HEK293T (cell line): ENCODE results near the gene TAS2R10.

Experiments
- CTCF ChIA-PET: fragments of 350-600 bp; formaldehyde crosslinking; extraction: SDS; loops from one replicate; lab custom pipeline; 2021; ENCODE audit warnings: antibody characterized with exemption, inconsistent platforms; lab: Yijun Ruan, JAX
- POLR2A ChIA-PET: fragments of 350-600 bp; formaldehyde crosslinking; extraction: SDS; loops from one replicate; lab custom pipeline; 2020; ENCODE audit warnings: antibody characterized with exemption, inconsistent platforms; lab: Yijun Ruan, JAX
- DNase-seq: peaks from one replicate; pipeline ENCODE4 v3.0.0; 2012; ENCODE audit warnings: mixed read lengths; ENCODE audit errors: extremely low spot score
- ARNT ChIP-seq: fragments of 450-650 bp; IDR thresholded peaks from 2 replicates; pipeline ENCODE4 v1.6.1; 2017; ENCODE audit warnings: mild to moderate bottlenecking
- BHLHE40 ChIP-seq: fragments of 450-650 bp; IDR thresholded peaks from 2 replicates; pipeline ENCODE4 v1.6.1; 2016; ENCODE audit warnings: mild to moderate bottlenecking, moderate library complexity, borderline replicate concordance
- CTBP1 ChIP-seq: fragments of 450-650 bp; IDR thresholded peaks from 2 replicates; pipeline ENCODE4 v1.6.1; 2016; ENCODE audit warnings: borderline replicate concordance
- ELF4 ChIP-seq: fragments of 450-650 bp; IDR thresholded peaks from 2 replicates; pipeline ENCODE4 v1.6.1; 2017; ENCODE audit warnings: antibody characterized with exemption
- FOXA1 ChIP-seq: fragments of 450-650 bp; IDR thresholded peaks from 2 replicates; pipeline ENCODE4 v1.6.1; 2016; ENCODE audit warnings: mild to moderate bottlenecking
- FOXK2 ChIP-seq: fragments of 450-650 bp; IDR thresholded peaks from 2 replicates; pipeline ENCODE4 v1.6.1; 2016; ENCODE audit warnings: mild to moderate bottlenecking
- FOXM1 ChIP-seq: fragments of 450-650 bp; IDR thresholded peaks from 2 replicates; pipeline ENCODE4 v1.6.1; 2017; ENCODE audit warnings: mild to moderate bottlenecking, borderline replicate concordance
- HDGF ChIP-seq: fragments of 450-650 bp; IDR thresholded peaks from 2 replicates; pipeline ENCODE4 v1.6.1; 2017; ENCODE audit warnings: antibody characterized with exemption, borderline replicate concordance
- L3MBTL2 ChIP-seq: fragments of 450-650 bp; conservative IDR thresholded peaks from 2 replicates; pipeline ENCODE4 v1.6.1; 2016; ENCODE audit warnings: mild to moderate bottlenecking
- LEF1 ChIP-seq: fragments of 450-650 bp; IDR thresholded peaks from 2 replicates; pipeline ENCODE4 v1.6.1; 2017; ENCODE audit warnings: mild to moderate bottlenecking, borderline replicate concordance
- NFRKB ChIP-seq: fragments of 450-650 bp; IDR thresholded peaks from 2 replicates; pipeline ENCODE4 v1.6.1; 2016; ENCODE audit warnings: mild to moderate bottlenecking, moderate library complexity
- SP1 ChIP-seq: fragments of 450-650 bp; IDR thresholded peaks from 2 replicates; pipeline ENCODE4 v1.6.1; 2017
- SUZ12 ChIP-seq: fragments of 450-650 bp; IDR thresholded peaks from 2 replicates; pipeline ENCODE4 v1.6.1; 2016; ENCODE audit warnings: mild to moderate bottlenecking
- TARDBP ChIP-seq: fragments of 450-650 bp; IDR thresholded peaks from 2 replicates; pipeline ENCODE4 v1.6.1; 2016
- ZNF384 ChIP-seq: fragments of 450-650 bp; IDR thresholded peaks from 2 replicates; pipeline ENCODE4 v1.6.1; 2016
- TF ChIP-seq, protein P1 (sequence below): fragments of 450-650 bp; IDR thresholded peaks from 2 replicates; pipeline ENCODE4 v1.6.1; 2016

The TAS2R10 gene

DNA sequence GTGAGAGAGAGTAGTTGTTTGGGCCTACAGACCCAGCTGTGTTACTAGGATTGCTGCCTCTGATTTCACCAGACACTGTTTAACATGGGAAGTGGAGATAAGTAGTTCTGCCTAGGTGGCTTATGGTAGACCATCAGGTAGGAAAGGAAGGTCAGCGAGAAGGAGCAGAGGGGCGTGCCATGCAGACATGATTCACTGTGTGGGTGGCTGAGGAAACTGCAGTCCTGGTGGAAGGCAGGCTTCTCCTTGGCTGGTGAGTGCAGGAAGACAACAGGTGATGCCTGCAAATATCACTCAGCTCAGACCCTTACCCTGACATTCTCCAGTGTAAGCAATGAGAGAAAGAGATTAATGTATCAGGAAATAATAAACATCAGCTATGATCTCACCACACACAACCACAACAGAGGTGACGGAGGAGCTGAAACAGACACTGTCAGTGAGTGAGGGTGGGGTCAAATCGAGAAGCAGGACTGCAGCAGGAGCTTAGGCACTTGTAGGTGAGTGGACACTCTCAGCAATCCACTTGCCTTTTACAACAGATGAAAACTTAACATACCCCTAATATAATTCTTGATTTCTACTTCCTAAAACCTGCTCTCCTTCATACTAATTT lies 25.2 kb upstream of the TAS2R10 start:
- DNase-seq: no peak
- POLR2A ChIA-PET: no interaction called here
- TF ChIP-seq HDGF: no peak
- TF ChIP-seq FOXM1: no peak
- TF ChIP-seq LEF1: no peak
- no peak for TF ChIP-seq NFRKB
- no peak for TF ChIP-seq TARDBP
- no peak for TF ChIP-seq SP1
- no peak for TF ChIP-seq ARNT
- no peak for TF ChIP-seq ELF4
- no peak for TF ChIP-seq FOXA1
- TF ChIP-seq, protein P1, sequence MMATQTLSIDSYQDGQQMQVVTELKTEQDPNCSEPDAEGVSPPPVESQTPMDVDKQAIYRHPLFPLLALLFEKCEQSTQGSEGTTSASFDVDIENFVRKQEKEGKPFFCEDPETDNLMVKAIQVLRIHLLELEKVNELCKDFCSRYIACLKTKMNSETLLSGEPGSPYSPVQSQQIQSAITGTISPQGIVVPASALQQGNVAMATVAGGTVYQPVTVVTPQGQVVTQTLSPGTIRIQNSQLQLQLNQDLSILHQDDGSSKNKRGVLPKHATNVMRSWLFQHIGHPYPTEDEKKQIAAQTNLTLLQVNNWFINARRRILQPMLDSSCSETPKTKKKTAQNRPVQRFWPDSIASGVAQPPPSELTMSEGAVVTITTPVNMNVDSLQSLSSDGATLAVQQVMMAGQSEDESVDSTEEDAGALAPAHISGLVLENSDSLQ: no peak
- CTCF ChIA-PET: no interaction called here

DNA sequence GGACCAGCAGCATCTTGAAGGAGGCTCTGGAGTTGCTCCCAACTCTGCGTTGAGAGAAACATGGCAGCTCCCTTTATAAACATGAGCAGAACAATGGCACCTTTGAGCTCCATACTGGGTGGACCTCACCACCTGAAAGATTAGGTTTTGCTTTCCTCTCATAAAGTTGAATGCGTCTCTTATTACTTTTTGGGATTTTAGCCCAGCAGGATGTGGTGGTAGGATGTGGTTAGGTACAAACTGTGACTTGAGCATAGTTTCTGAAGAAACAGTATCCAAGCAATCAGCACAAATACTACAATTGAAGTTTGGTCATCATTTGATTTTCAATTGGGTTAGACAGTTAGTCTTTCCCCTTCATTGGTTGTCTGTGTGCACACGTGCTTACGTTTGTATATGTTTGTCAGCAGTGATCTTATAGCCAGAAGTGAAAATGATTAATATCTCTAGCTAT lies 23.3 kb upstream of the TAS2R10 start, which contains the start of gene PRR4:
Gene PRR4 (minus strand): TSS at position 51 of the 454 bp plus-strand sequence. CDS start 38 bp downstream, at position 13.
- ChIA-PET CTCF (no interaction called here), POLR2A (no interaction called here)
- no peak for DNase-seq
- TF ChIP-seq FOXM1 (no peak), NFRKB (no peak)

DNA sequence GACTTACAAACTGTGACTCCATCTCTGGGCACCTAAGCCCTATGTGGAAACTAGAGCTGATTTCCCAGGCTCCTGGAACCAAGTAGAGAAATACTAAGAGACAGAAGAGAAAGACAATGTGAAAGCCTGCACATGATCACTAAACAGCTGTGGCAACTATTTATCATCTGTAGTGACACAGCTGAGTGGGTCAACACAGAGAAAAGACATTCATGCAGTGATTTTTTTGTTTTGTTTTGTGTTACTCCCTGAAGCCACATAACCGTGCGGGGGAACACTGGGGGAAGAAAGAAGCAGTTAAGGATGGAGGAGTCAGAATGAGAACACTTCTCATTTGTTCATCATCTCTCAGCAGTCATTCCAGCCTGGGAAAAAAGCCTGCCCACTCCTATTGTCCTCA lies 21.6 kb upstream of the TAS2R10 start:
- ChIA-PET CTCF (no interaction called here), POLR2A (no interaction called here)
- TF ChIP-seq FOXA1 (no peak), FOXM1 (no peak), ELF4 (no peak), TARDBP (no peak), NFRKB (no peak), FOXK2 (no peak), BHLHE40 (no peak), CTBP1 (no peak), ARNT (no peak), SP1 (no peak), HDGF (no peak), ZNF384 (no peak), LEF1 (no peak), L3MBTL2 (no peak)
- TF ChIP-seq, protein P1: no peak
- DNase-seq: no peak

DNA sequence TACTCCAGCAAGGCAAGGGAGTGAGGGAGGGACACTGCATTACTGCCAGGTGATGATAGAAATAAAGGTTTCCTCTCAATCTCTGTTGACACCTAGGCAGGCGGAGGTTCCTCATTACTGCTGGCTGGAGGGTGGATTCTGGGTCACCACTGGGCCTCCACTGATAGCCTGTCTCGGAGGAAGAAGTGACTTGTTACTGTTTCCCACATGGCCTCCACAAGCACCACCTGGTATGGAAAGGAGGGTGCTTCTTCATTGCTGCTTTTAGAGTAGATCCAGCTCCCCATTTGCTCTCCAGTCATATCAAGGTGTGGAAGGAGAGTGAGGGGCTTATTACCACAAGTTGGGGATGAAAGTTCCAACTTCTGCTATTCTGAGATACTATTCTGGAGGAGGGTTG lies 16.7 kb upstream of the TAS2R10 start:
- POLR2A ChIA-PET: no interaction called here
- no peak for TF ChIP-seq ELF4
- no peak for TF ChIP-seq TARDBP
- TF ChIP-seq CTBP1: no peak
- no peak for TF ChIP-seq HDGF
- no peak for TF ChIP-seq BHLHE40
- TF ChIP-seq SUZ12: no peak
- no peak for TF ChIP-seq SP1
- TF ChIP-seq NFRKB: no peak
- no peak for TF ChIP-seq LEF1
- no peak for TF ChIP-seq FOXA1
- no peak for TF ChIP-seq L3MBTL2
- no peak for TF ChIP-seq ZNF384
- TF ChIP-seq FOXK2: no peak
- no peak for TF ChIP-seq ARNT
- TF ChIP-seq, protein P1: no peak
- TF ChIP-seq FOXM1: no peak
- no peak for DNase-seq
- CTCF ChIA-PET: no interaction called here

DNA sequence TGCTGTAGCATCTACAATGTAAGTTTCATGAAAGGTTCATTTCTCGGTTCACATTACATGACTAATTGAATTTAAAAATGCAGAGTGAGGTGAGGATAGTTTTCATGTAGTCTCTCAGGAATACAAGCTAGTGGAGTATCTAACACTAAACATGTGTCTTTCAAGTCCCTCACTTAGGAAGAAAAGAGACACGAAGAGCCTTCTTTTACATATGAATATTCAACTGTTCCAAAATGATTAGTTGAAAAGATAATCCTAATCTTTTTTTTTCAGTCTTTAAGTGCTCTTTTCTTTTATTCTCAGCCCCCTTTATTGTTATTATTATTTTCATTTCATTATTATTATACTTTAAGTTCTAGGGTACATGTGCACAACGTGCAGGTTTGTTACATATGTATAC lies 12.3 kb upstream of the TAS2R10 start:
- DNase-seq: no peak
- POLR2A ChIA-PET: no interaction called here
- TF ChIP-seq TARDBP (no peak), L3MBTL2 (no peak), FOXK2 (no peak), FOXM1 (no peak), CTBP1 (no peak), ELF4 (no peak), NFRKB (no peak), BHLHE40 (no peak), SP1 (no peak), ARNT (no peak), FOXA1 (no peak), ZNF384 (no peak)
- CTCF ChIA-PET: interaction anchor here (0.6 kb wide), 1 partner anchor 14 kb away, joined by 3 read pairs; no protein-coding TSS in a partner anchor

DNA sequence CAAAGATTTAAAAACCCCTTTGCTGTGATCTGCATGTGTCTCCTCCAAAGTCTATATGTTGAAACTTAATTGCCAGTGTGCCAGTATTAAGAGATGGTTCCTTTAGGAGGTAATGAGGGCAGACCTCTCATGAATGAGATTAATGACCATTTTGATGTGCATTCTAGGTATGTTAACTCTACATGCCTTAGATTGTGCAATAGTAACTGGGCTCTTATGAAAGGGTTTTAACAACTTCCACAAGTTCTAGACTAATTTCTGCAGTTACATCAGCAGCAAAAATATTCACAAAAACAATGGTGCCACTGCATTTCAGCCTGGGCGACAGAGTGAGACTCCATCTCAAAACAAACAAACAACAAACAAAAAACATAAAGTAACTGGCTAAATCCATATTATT lies 3.8 kb upstream of the TAS2R10 start:
- TF ChIP-seq ARNT: no peak
- no peak for TF ChIP-seq FOXM1
- no peak for TF ChIP-seq FOXK2
- ChIA-PET CTCF (no interaction called here), POLR2A (no interaction called here)
- no peak for DNase-seq

DNA sequence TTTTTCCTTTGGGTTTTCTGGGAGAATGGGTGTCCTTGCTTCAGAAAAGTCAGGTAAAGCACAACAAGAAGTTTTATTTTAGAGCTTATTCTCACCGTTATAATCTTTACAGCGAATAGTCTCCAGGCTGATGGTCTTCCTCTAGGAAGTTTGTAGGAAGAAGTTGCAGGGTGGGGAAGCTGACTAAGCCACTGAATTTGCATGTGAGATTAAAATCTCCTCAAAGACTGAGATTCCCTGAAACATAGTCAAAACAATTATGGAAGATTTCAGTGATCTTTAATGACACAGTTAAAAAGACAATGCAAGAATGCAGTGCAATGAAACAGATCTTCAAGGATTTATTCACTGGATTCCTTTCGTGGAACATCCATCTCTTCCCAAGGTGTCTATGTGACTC lies 1.2 kb downstream of the TAS2R10 start:
- no peak for DNase-seq
- ChIA-PET CTCF (no interaction called here), POLR2A (no interaction called here)
- TF ChIP-seq NFRKB: no peak
- no peak for TF ChIP-seq SUZ12
- TF ChIP-seq FOXM1: no peak
- no peak for TF ChIP-seq ELF4
- TF ChIP-seq ZNF384: no peak
- TF ChIP-seq L3MBTL2: no peak
- no peak for TF ChIP-seq LEF1
- TF ChIP-seq FOXK2: no peak
- TF ChIP-seq FOXA1: no peak
- no peak for TF ChIP-seq BHLHE40
- no peak for TF ChIP-seq CTBP1
- TF ChIP-seq, protein P1: no peak
- no peak for TF ChIP-seq HDGF
- TF ChIP-seq TARDBP: no peak
